Measurements from ENCODE around the gene CD247.

Gene CD247

DNA sequence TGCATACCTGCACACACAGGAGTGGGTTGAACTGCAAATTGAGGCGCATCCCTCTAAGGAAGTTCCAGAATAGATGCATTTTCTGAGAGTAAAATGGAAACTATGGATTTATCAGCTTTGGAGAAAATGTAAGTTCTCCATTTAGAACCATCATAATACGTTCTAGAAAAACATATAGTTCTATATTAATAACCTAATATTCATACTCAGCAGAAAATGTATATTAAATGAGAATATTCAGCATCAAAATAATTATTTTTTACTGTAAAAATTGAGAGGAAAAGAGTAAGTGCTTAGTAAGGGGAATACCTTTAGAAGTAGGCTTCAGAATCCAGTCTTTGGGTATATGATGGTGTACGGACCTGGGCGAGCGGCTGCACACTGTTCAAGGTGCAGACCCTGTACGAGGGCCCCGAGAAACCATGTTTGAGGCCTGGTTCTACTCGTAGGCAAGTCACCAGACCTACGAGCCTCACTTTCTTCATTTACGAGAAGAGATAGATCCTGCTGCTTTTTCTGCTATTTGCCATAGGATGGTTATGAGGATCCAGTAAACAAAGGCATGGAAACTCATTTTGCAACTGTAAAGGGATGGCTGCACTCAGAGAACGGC, 6.8 kb downstream of the CD247 start:
- no peak for DNase-seq (ENCODE audit: low spot score)

DNA sequence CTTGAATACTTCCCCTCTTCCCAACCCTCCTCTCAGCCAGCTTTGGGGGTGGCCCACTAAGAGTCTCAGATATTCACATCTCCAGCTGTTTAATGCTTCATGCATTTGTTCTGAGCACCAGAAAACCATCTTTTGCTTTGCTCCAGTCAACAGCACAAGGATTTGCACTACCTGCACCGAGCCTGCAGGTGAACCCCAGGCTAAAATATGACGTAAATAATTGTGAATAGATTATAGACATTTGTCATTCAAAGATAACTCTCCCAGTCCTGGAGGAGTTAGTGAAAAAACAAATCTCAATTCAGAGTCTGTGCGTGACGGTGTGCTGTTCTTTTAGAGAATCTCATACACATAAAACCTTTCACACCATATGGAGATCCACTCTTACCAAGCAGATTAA, 7.4 kb downstream of the CD247 start:
- DNase-seq (ENCODE audit: low spot score), result no peak

DNA sequence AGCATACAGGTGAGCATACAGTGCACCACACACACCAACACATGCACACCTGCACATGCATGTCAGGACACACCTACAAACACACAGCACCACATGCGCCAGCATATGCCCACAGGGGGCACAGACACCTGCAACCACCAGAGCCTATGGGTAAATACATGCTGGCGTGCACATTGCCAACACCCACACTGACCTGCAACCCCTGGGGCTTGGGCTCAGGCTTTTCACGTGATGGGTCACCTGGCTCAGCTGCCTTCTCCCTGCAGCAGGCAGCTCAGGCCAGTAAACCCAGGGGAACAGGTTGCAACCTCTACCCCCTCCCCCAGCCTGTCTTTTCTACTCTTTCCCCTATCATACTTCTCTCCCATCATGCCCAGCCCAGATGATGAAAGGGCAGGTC, 8.1 kb downstream of the CD247 start:
- DNase-seq (ENCODE audit: low spot score), result no peak

DNA sequence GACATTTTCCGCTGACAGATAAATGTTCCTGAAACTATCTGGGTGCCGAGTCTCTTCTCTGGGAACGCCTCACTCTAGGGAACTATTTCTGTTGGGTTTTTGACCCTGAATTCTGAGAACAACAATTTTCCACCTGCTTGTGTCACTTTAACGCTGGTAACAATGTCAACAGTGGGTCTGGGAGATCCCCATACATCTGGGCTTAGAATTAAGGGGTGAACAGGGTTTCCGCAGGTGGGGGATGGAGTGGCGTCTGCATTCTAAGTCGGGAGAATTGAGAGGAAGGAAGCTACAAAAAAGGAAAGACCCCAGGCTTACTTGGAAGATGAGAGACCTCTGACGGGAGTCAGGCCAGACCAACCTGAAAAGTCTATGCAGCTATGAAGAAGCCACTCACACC, 8.7 kb downstream of the CD247 start:
- DNase-seq (ENCODE audit: low spot score), result no peak

DNA sequence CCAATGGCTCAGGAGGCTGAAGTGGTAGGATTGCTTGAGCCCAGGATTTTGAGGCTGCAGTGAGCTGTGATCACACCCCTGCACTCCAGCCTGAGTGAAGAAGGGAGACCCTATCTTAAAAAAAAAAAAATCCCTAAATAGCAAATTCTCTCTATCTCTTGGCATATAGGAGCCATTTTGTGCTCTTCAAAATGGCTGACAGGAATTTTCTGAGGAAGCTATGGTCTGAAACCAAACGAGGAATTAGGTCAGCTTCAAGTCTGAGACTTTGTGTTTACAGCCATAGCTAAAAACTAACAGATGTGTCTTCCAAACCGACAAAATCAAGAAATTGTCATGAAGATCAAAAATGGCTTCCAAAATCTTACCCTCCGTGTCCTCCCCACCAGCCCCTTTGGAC, 10.6 kb downstream of the CD247 start:
- no peak for DNase-seq (ENCODE audit: low spot score)

DNA sequence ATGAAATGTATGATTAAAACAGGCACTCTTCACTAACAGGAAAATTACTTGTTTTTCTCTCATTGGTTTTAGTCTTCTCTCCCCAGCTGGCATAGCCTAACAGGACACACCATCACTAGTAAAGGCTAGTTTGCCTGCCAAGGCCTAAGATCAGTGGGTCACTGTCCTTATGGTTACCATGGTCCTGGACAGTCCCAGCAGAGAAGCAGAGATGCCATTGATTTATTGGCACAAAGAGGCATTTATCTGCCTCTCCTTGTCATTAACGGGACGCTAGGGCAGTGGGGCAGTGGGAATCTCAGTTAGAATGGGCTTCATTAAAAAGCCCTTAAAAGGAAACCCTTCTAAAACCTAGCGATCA, 13.9 kb downstream of the CD247 start:
- DNase-seq (ENCODE audit: low spot score), result no peak

DNA sequence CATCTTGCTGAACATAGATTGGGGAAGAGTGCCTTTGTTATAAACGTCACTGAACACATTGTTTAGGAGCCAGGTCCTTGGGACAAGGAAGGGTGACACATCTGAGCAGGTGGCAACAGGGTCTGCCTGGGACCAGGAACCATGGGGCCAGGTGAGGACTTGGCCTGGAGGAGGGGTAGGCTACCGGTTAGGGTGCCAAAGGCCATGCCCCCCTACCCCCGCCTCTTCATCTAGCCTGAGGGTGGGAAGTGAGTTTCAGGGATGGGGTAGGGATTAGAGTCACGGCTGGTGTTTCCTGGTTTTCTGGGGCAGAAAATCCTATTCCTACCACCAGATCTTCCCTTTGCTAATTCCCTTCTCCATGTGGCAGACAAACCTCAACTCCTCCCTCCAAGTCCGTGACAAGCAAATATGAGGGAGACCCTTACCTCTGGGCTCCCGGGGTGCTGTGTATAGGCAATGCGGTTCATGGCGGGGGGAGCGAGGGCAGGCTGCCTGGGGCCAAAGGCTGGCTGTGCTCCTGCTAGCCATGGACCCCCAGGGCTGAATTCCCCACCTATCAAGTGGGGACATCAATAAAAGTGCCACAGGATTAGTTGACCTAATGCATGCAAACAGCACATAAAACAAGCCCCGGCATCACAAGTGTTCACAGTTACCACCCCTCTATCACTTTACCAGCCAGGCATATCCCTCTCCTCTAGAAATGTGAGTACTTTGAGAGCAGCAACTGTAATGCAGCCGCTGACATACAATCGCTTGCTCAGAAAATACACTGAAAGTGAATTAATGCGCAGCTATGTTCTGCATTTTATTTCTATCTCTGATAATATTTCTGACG, 14.5 kb downstream of the CD247 start:
- no peak for DNase-seq (ENCODE audit: low spot score)

DNA sequence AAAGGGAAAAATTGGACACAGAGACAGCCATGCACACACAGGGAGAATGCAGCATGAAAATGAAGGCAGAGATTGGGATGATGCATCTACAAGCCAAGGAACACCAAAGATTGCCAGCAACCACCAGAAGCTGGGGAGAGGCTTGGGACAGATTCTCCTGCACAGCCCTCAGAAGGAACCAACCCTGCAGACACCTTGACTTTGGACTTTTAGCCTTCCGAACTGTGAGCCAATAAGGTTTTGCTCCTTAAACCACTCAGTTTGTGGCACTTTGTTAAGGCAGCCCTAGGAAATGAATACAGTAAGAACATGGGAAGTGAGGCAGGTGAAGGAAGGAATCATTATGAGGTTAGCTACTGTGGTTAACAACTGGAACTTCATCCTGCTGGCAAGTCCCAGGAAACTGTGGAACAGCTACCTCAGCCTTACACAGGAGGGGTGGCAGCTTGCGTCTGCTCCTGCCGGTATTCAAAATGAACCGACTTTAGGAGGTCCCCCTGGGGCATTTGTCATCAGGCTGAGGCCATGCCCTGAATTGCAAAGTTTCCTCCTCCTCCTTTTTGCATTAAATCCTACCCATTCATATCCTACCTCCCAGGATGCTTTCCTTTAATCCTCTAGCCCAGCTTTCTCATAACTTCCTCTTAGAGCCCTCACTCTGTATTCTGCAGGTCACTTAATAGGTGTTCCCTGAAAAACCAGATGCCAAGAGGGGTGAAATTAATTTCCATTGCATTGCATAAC, 15.4 kb downstream of the CD247 start:
- no peak for DNase-seq (ENCODE audit: low spot score)

DNA sequence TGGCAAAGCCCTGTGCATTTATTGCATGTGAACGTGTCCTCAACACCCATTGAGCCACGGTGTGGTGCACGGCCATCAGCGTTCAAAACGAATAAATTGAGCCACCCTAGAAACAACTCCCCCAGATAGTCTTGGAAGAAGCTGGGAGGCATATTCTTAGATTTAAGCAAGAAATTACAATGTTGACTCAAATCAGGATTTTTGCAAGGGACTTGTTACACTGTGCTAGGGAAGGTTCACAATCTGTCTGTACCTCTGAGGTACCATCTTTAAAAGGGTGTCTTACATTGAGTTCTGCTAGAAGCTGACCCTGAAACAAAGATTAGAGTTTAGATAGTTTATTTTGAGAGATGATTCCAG, 16.2 kb downstream of the CD247 start:
- DNase-seq (ENCODE audit: low spot score), result no peak

DNA sequence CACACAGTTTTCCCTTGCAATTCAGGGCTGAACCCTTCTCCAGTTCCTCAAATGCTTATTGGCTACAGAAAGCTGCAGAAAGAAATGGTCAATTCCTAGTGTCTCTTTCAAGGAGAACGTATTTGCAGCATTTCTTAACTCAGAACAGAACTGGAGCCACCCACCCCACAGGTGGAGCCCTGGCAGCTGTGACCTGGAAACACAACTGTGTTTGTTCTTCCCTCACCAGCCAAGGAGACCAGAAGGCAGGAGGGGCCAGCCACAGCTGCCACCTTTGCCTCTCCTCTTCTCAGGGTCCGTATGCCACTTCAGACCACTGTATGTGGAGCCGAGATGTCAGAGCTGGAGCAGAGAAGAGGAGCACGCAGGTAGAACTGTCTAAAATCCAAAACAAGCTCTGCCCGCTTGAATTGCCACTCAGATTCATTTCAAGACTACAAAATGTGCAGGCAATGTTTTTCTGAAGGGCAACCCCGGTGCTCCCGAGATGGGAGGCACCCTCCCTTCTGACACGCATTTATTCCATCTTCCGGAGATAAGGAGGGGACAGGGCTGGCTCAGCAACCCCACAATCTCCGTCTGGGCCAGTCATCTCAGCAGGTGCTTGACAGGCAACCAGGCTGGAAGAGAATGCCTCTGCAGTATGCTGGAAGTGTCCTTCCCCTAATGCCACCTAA, 16.7 kb downstream of the CD247 start:
- DNase-seq (ENCODE audit: low spot score), result no peak

DNA sequence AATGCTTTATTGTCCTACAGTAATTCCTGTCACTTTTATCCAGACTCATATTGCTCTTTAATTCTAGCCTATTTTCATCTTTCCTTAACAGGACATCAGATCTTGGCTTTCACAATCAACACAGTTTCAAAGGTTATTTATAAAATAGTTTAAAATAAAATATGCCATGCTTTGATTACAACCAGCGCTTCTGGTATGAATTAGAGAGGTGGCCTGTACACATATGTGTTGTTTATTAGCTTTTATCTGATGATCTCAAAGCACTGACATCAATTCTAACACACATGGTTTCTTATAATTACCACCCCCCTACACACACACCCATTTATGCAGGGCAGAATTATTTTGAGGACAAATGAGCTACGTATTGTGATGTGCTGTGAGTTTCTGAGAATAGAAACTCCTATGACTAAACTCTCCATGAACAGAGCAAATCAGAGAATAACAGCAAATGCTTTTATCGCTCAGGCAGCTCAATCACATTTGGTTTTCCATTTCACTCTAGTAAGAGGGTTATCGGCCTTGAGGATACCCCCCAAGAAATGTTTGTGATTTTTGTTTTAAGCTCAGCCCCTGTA, 18.0 kb downstream of the CD247 start:
- DNase-seq (ENCODE audit: low spot score), result no peak

DNA sequence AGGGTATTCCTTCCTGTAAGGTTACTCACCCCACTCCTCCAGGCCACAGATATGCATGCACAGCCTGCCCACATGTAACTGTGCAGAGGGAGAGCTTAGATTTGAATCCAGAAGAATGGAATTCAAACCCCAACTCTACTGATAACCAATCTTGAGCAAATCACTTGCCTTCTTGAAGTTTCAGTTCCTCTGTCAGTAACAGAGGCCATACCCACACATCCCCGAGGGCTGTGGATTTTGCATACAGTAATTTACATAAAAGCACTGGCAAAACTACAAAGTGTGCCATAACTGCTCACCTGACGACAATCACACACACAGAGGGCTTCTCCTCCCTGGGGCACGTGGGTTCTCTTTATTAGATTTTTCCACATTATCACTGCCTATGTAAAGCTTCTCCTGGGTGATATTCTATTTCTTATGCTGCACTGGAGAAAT, 18.6 kb downstream of the CD247 start:
- no peak for DNase-seq (ENCODE audit: low spot score)

DNA sequence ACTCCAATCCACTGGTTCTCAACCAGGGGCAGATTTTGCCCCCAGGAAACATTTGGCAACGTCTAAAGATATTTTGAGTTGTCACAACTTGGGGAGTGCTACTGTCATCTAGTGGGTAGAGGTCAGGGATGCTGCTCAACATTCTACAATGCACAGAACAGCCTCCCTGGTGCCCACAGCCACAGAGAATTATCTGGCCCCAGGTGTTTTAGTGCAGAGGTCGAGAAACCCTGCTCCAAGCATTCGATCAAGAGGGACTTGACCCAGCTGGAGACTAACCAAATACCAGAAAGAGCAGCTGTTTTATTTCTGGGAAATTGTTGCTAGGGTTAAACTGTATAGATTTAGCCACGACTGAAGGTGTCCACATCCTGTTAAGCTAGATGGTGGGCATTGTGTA, 19.2 kb downstream of the CD247 start:
- no peak for DNase-seq (ENCODE audit: low spot score)

DNA sequence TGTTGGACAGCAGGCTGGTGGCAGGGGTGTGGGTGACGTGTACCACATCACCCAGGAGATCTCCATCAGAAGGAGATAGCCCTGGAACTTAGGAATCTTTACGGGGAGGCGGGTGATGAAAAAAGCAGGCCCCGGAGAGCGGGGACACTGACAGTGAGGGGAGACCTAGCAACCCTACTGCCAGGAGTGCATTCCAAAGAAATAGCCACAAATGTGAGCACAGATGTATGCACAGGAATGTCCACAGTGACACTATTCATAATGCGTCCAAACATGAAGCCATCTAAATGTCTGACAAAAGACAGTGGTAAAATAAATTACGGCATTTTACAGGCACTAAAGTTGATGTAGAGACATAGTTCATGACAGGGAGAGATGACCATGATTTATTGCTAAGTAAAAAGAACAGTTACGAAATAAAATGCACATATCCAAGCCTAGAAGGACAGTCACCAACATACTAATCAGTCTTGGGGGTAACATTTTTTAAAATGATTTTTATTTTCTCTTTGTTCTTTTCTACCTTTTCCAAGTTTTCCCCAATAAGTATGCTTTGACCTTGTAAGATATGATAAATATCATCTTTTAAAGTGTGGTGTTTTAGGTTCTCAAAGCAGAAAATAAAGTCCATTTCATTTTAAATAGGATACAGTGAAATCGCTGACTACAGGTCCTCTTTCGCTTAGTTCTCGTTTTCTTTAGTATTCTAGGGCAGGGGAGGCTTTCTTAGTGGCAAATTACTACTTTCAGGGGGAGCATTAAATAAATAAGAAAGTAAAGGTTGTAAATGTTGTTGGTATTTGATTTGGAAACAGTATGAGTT, 21.3 kb downstream of the CD247 start:
- DNase-seq (ENCODE audit: low spot score), result no peak

DNA sequence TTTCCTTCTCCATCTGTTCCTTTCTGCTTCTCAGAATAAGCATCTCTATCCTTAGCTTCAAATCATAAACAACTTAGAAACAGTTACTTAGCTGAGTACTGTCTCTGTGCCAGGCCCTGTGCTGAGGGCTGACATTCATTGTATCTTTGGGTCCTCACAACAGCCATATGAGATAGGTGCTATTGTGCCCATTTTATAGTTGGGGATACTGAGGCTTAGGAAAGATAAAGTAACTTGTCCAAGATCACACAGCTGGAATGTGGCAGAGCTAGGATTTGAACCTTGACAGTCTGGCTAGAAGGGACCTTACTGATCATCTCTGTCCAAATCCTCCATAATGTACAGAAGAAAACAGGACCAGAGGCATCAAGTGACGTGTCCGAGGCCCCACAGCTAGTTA, 25.0 kb downstream of the CD247 start:
- no peak for DNase-seq (ENCODE audit: low spot score)

DNA sequence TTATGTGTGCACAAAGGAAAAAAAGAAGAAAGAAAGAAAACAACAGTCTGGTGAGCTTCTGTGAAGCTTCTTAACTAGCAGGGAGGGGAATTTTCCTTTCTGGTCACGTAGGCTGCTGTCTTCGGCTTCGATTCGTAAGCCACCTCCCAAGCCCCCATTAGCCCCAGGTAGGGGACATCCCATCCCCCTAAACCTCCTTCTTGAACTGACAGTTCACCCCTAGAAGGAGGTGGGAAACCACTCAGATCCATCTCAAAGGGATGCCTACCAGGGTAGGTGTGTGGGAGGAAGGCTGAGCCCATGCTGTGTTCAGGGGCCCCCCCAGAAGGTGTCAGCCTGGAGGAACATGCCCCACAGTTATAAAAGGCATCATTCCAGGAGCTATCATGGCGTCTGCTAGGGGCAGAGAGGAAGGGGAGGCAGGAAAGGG, 25.8 kb downstream of the CD247 start:
- DNase-seq (ENCODE audit: low spot score), result no peak

DNA sequence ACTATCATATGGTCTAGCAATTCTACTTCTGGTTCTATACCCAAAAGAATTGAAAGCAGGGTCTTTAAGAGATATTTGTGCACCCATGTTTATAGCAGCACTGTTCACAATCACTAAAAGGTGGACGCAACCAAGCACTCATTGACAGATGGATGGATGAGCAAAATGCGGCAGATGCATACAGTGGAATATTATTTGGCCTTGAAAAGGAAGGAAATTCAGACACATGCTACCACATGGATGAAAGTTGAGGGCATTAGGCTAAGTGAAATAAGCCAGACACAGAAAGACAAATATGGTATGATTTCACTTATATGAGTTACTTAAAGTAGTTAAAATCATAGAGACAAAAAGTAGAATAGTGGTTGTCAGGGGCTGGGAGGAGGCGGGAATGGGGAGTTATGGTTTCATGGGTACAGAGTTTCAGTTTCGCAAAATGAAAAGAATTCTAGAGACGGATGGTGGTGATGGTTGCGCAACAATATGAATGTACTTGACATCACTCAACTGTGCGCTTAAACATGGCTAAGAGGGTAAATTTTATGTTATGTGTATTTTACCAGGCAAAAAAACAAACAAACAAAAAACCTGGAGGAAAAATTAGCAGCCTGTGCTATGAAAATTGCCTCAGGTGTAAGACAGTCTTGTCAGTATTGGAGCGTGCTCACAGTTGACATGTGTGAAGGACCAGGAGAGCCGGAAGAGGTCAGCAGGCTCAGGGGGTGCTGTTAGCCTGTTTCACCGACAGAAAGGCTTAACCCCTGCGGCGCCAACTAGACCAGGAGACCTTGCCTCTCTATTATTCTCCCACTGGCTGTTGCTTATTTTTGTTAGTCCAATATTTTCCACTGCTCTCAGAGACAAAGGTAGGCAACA, 26.5 kb downstream of the CD247 start:
- no peak for DNase-seq (ENCODE audit: low spot score)

DNA sequence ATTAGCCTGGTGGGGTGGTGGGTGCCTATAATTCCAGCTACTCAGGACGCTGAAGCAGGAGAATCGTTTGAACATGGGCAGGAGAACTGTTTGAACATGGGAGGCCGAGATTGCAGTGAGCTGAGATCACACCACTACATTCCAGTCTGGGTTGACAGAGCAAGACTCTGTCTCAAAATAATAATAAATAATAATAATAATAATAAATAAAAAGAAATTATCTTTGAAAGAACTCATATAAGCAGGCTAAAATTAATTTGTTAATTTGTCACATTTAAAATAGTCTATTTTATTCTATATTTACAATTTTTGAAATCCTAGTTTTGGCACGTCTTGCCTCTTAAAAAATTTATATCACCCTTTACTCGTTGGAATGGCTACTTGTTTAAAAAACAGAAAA, 27.6 kb downstream of the CD247 start:
- DNase-seq (ENCODE audit: low spot score), result no peak

DNA sequence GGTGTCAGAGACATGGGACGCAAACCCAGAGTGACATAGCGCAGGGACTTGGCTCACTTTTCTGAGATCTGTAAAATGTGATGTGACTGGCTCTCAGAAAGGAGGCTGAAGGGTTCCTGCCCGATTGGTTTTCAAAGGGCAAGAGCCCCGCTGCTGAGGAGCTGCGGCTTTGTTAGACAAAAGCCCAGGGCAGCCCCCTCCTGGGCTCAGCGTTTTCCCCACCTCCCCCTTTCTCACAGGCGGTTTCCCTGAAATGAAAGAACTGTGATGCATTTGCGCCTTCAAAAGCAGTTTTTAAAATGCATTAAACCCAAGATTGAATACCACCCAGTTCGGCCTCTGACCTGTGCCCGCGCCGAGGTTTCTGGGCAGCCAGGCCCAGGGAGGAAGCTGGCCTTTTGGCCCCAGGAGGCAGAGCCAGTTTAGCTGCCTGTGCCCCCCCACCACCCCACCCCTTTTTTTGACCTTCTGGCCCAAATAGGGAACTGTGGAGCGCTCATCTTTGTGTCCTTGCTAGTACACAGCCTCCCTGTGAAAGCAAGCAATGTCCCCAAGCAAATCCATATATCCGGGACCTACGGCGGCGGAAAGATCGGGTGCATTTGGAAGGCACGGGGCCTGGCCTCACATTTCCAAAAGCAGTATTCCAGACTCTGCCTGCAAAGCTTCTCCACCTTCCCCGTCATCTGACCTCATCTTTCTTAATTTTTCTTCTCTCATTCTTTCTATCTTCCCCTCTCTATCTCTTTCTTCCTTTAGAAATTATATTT, 28.6 kb downstream of the CD247 start:
- no peak for DNase-seq (ENCODE audit: low spot score)

DNA sequence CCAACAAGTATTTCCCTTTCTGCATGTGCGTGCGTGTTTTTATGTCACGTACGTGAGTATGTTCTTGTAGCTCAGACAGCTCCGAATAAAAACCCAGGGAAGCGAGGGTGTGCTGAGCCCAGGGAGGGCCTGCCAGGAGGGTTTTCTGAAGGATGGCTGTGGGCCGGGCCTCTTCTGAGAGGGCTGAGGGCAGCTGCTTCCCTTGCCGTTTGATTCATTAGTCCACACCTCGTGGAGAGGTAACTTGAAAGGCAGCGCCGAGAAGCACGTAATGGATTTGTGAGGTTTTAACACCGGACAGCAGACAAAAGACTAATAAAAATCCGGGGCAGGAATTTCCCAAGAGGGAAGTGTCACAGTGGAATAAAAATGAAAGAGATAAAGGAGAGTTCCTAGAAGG, 29.5 kb downstream of the CD247 start:
- no peak for DNase-seq (ENCODE audit: low spot score)

Measured in LoVo (cell line).